Panc1 (cell line): ENCODE measurements around the gene GLI3. TPM values are rescaled to one million over a fixed set of nuclear protein-coding genes. Genes with fewer than 3 reads are reported as not detected.
A peak's percentile ranks its signal among the peaks of the same experiment; 100 is the strongest.

Experiments used
- ATAC-seq: fragments of 200-7000 bp; cut with Tn5 transposase; 2 replicates; pipeline ENCODE4 v1.9.1; 2020; ENCODE audit warnings: mild to moderate bottlenecking, moderate library complexity
- BruUV-seq: library from RNA; stranded (reverse); fragments of 400-500 nt; replicated peaks from 2 replicates; lab custom pipeline; 2021; lab: Mats Ljungman, UMichigan
- CTCF ChIA-PET: fragments of 300-600 bp; sonication (Branson Sonifier 250); formaldehyde crosslinking; loops from one replicate; lab custom pipeline; 2022; ENCODE audit warnings: antibody characterized with exemption; lab: Charles Lee
- POLR2A ChIA-PET: fragments of 300-600 bp; sonication (Branson Sonifier 250); formaldehyde crosslinking; loops from one replicate; lab custom pipeline; 2022; ENCODE audit warnings: antibody characterized with exemption; lab: Charles Lee
- DNase-seq: peaks from one replicate; pipeline ENCODE4 v3.0.0-alpha.2; 2010; ENCODE audit warnings: low read depth, low spot score
- H3K27ac ChIP-seq: 2 replicates; pipeline ENCODE4 v1.5.1; 2011; ENCODE audit warnings: mild to moderate bottlenecking, low read length, inconsistent platforms
- H3K27me3 ChIP-seq: fragments of 200-500 bp; sonication (Bioruptor generic); 2 replicates; pipeline ENCODE4 v1.6.0; 2014; ENCODE audit warnings: low read length, inconsistent platforms; ENCODE audit not compliant: control insufficient read depth, insufficient read depth
- H3K36me3 ChIP-seq: fragments of 200-500 bp; sonication (Bioruptor generic); 2 replicates; pipeline ENCODE4 v1.5.1; 2014; ENCODE audit warnings: inconsistent platforms, mild to moderate bottlenecking, low read length, moderate library complexity; ENCODE audit not compliant: control insufficient read depth, insufficient read depth
- H3K4me1 ChIP-seq: 2 replicates; pipeline ENCODE4 v1.5.1; 2011; ENCODE audit warnings: inconsistent platforms, mild to moderate bottlenecking, low read length, moderate library complexity; ENCODE audit not compliant: control insufficient read depth, insufficient read depth
- H3K4me3 ChIP-seq, 2 experiments: 2 replicates each; pipeline ENCODE4 v1.5.1; 2011 to 2012; ENCODE audit warnings: low read depth in 2 of 2, low read length in 2 of 2, mild to moderate bottlenecking in 2 of 2, inconsistent platforms in 1 of 2, moderate library complexity in 1 of 2
- H3K9me3 ChIP-seq: fragments of 200-500 bp; sonication (Bioruptor generic); 2 replicates; pipeline ENCODE4 v1.5.1; 2014; ENCODE audit warnings: low read depth, mild to moderate bottlenecking, inconsistent platforms, low read length, moderate library complexity; ENCODE audit not compliant: control insufficient read depth, insufficient read depth
- POLR2AphosphoS5 ChIP-seq: IDR thresholded peaks from 2 replicates; pipeline ENCODE4 v1.6.1; 2012; ENCODE audit warnings: mild to moderate bottlenecking, low read depth, low read length, moderate library complexity
- SIN3A ChIP-seq: IDR thresholded peaks from 2 replicates; pipeline ENCODE4 v1.6.1; 2012; ENCODE audit warnings: low read depth, mild to moderate bottlenecking, low read length, moderate library complexity, borderline replicate concordance; ENCODE audit not compliant: insufficient read depth
- TCF7L2 ChIP-seq: IDR thresholded peaks from 2 replicates; pipeline ENCODE4 v1.6.1; 2011; ENCODE audit warnings: mild to moderate bottlenecking, low read depth, low read length, inconsistent platforms
- in situ Hi-C: cut with HindIII; loops from 2 replicates; pipeline ENCODE4 v1.10.0; 2016; ENCODE audit warnings: low sequenced_read_pairs, low pct_unique_long_range_greater_than_20kb
- intact Hi-C: fragments of 100-400 bp; cut with micrococcal nuclease; formaldehyde crosslinking; loops from one replicate; pipeline ENCODE4 v1.10.0; 2022; ENCODE audit not compliant: unreplicated experiment
- total RNA-seq: library from RNA; stranded (reverse); gene quantifications from one replicate; pipeline ENCODE4 v1.2.1, GENCODE V29; 2021; ENCODE audit not compliant: unreplicated experiment
- TF ChIP-seq, protein P1 (sequence below): fragments of 450-650 bp; IDR thresholded peaks from 2 replicates; pipeline ENCODE4 v1.5.1; 2017; ENCODE audit warnings: mild to moderate bottlenecking
- TF ChIP-seq, protein P2 (sequence below), 2 experiments: IDR thresholded peaks; 2 replicates each; pipeline ENCODE4 v1.6.1; 2011 to 2012; ENCODE audit warnings: low read depth in 2 of 2, control low read depth in 1 of 2, low read length in 1 of 2, mild to moderate bottlenecking in 1 of 2, moderate library complexity in 1 of 2; ENCODE audit not compliant: insufficient read depth in 1 of 2

GLI3 gene
- total RNA-seq, 1 experiment from 2014 or later, result 3.7 TPM

DNA sequence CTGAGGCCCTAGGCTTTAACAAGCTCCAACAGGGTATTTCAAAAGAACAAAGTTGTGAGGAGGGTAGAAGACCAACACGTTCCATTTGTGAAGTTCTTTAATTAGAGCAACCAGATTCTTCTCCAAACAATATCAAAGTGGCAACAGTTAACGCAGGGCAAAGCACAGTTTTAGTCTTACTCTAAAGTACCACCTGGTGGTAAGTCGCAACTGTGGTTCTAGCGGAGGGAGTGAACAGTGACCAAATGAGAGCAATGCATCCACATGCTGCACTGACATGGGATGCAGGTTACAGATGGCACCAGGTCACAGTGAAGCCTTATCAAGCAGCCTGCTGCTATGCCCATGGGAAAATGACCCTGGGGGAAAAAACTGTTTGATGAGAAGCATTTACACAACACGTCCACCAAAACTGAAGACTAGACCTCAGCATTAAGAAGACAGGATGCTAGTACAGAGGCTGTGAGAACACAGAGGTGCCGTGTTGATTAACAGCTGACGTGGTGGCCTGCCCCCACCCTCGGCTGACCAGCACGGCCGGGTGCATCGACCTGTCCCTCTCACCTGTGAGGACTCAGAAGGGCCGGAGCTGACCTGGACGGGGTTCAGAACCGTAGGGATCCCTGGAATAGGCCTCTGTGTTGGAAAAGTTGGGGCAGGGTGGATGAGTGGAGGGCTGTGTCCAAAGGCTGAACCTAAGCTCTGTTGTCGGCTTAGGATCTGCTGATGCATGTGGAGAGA, 211.2 kb downstream of the GLI3 start:
- no TSS peak for BruUV-seq
- ChIA-PET POLR2A (no interaction called here), CTCF (interaction anchor here (0.7 kb wide), 1 partner anchor 38 kb away, joined by 4 read pairs; no protein-coding TSS in a partner anchor)
- in situ Hi-C loops (no loop called here), intact Hi-C loops (no loop called here)
- DNase-seq (no peak), ATAC-seq (peak; percentile 73; the same call in 1 of the 2 replicates)
- Histone ChIP-seq H3K4me3 (no peak overlapping the region), H3K9me3 (no peaks in the 10 kb centered on the region), H3K27me3 (no peaks in the 10 kb centered on the region; the same call in 1 of the 2 replicates), H3K36me3 (no peaks in the 10 kb centered on the region), H3K27ac (no peak overlapping the region), H3K4me1 (no peaks in the 10 kb centered on the region)
- TF ChIP-seq, protein P1, sequence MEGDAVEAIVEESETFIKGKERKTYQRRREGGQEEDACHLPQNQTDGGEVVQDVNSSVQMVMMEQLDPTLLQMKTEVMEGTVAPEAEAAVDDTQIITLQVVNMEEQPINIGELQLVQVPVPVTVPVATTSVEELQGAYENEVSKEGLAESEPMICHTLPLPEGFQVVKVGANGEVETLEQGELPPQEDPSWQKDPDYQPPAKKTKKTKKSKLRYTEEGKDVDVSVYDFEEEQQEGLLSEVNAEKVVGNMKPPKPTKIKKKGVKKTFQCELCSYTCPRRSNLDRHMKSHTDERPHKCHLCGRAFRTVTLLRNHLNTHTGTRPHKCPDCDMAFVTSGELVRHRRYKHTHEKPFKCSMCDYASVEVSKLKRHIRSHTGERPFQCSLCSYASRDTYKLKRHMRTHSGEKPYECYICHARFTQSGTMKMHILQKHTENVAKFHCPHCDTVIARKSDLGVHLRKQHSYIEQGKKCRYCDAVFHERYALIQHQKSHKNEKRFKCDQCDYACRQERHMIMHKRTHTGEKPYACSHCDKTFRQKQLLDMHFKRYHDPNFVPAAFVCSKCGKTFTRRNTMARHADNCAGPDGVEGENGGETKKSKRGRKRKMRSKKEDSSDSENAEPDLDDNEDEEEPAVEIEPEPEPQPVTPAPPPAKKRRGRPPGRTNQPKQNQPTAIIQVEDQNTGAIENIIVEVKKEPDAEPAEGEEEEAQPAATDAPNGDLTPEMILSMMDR, result no peak
- TF ChIP-seq TCF7L2, result no peak
- TF ChIP-seq POLR2AphosphoS5, result no peak
- no peak for TF ChIP-seq SIN3A
- TF ChIP-seq, protein P2, sequence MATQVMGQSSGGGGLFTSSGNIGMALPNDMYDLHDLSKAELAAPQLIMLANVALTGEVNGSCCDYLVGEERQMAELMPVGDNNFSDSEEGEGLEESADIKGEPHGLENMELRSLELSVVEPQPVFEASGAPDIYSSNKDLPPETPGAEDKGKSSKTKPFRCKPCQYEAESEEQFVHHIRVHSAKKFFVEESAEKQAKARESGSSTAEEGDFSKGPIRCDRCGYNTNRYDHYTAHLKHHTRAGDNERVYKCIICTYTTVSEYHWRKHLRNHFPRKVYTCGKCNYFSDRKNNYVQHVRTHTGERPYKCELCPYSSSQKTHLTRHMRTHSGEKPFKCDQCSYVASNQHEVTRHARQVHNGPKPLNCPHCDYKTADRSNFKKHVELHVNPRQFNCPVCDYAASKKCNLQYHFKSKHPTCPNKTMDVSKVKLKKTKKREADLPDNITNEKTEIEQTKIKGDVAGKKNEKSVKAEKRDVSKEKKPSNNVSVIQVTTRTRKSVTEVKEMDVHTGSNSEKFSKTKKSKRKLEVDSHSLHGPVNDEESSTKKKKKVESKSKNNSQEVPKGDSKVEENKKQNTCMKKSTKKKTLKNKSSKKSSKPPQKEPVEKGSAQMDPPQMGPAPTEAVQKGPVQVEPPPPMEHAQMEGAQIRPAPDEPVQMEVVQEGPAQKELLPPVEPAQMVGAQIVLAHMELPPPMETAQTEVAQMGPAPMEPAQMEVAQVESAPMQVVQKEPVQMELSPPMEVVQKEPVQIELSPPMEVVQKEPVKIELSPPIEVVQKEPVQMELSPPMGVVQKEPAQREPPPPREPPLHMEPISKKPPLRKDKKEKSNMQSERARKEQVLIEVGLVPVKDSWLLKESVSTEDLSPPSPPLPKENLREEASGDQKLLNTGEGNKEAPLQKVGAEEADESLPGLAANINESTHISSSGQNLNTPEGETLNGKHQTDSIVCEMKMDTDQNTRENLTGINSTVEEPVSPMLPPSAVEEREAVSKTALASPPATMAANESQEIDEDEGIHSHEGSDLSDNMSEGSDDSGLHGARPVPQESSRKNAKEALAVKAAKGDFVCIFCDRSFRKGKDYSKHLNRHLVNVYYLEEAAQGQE (IDR thresholded peaks at IDR 0.05; ENCODE audit: insufficient read depth in 1 of 2, low read depth in 2 of 2, low read length in 1 of 2), result no peak

DNA sequence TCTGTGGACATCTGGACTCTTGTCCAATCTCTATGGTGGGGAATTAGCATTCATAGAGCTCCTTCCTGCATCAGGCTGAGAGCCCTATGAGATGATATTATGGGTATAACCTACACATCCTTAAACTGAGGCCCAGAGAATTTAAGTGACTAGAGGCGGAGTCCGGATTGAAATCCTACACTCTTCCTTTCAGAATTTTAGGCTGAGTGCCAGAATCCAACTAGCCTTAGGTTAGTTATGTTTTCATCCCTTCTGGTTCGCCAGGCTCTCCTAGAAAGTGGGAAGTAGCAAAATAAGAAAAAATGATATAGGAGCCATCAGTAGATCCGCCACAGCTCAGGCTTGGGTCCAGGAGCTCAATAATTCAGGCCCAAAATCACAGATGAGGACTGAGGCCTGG, 212.5 kb downstream of the GLI3 start:
- H3K4me1 ChIP-seq, result no peaks in the 10 kb centered on the region
- no peaks in the 10 kb centered on the region; the same call in 1 of the 2 replicates for H3K27me3 ChIP-seq
- TF ChIP-seq, protein P1, result no peak
- TF ChIP-seq TCF7L2 (no peak), POLR2AphosphoS5 (no peak), SIN3A (no peak)
- TF ChIP-seq, protein P2 (IDR thresholded peaks at IDR 0.05; ENCODE audit: insufficient read depth in 1 of 2, low read depth in 2 of 2, low read length in 1 of 2), result no peak
- in situ Hi-C loops, result no loop called here
- H3K36me3 ChIP-seq, result no peaks in the 10 kb centered on the region
- no peaks in the 10 kb centered on the region for H3K9me3 ChIP-seq
- DNase-seq (no peak), ATAC-seq (no peak)
- intact Hi-C loops, result no loop called here
- no TSS peak for BruUV-seq
- no peak overlapping the region for H3K27ac ChIP-seq
- CTCF ChIA-PET, result no interaction called here
- POLR2A ChIA-PET, result no interaction called here
- H3K4me3 ChIP-seq, result no peak overlapping the region
